B cell (primary cell): ENCODE measurements around the gene IRF2BPL. TPM values are rescaled to one million over a fixed set of nuclear protein-coding genes. Genes with fewer than 3 reads are reported as not detected.

Source experiments
- ATAC-seq: fragments of 200-7000 bp; cut with Tn5 transposase; one replicate; pipeline ENCODE4 v1.10.0; 2021; ENCODE audit warnings: low read depth, mild to moderate bottlenecking, moderate number of reproducible peaks, moderate library complexity
- CTCF ChIA-PET: fragments of 350-600 bp; sonication (Branson Sonifier 250); formaldehyde crosslinking; loops from one replicate; lab custom pipeline; 2021; ENCODE audit warnings: antibody characterized with exemption, inconsistent platforms; lab: Charles Lee
- POLR2A ChIA-PET: fragments of 350-600 bp; sonication (Branson Sonifier 250); formaldehyde crosslinking; loops from one replicate; lab custom pipeline; 2021; ENCODE audit warnings: antibody characterized with exemption; lab: Charles Lee
- DNase-seq: peaks from one replicate; pipeline ENCODE4 v3.0.0; 2013
- H2AFZ ChIP-seq: 2 replicates; pipeline ENCODE4 v1.6.1; 2012; ENCODE audit warnings: mild to moderate bottlenecking, low read depth, low read length; ENCODE audit not compliant: insufficient read depth, poor library complexity, severe bottlenecking
- H3K27ac ChIP-seq, 2 donors: 1 replicate in 1 of 2; 2 replicates in 1 of 2; pipeline ENCODE4 v1.5.1; 2012 to 2013; ENCODE audit warnings: low read length in 2 of 2, mild to moderate bottlenecking in 2 of 2, moderate library complexity in 1 of 2
- H3K27me3 ChIP-seq, 4 experiments: fragments of 200-600 bp in 1 of 4; sonication (generic) in 1 of 4; replicated peaks in 1 of 4; 1 replicate in 2 of 4; 2 replicates in 2 of 4; pipeline versions ENCODE4 v1.6.1 to v1.7.0; 2013 to 2016; ENCODE audit warnings: low read length in 3 of 4, mild to moderate bottlenecking in 2 of 4, mixed read lengths in 1 of 4, moderate library complexity in 1 of 4; ENCODE audit not compliant: insufficient read depth in 4 of 4, control insufficient read depth in 3 of 4; ENCODE audit errors: control extremely low read depth in 1 of 4
- H3K36me3 ChIP-seq, 2 experiments: replicated peaks in 1 of 2; 1 replicate in 1 of 2; 2 replicates in 1 of 2; pipeline versions ENCODE4 v1.6.1 to v1.7.1; 2013; ENCODE audit warnings: low read length in 1 of 2; ENCODE audit not compliant: insufficient read depth in 2 of 2, control insufficient read depth in 1 of 2; ENCODE audit errors: control extremely low read depth in 1 of 2, extremely low read depth in 1 of 2
- H3K4me1 ChIP-seq, 2 donors: fragments of 200-600 bp in 1 of 2; sonication (generic) in 1 of 2; 1 replicate in 1 of 2; 2 replicates in 1 of 2; pipeline versions ENCODE4 v1.5.1 to v1.6.1; 2013 to 2017; ENCODE audit warnings: low read length in 2 of 2; ENCODE audit not compliant: control insufficient read depth in 2 of 2, insufficient read depth in 2 of 2
- H3K4me2 ChIP-seq: replicated peaks from 2 replicates; pipeline ENCODE3; 2012; ENCODE audit warnings: mild to moderate bottlenecking, low read depth, low read length; ENCODE audit not compliant: poor library complexity, severe bottlenecking
- H3K4me3 ChIP-seq, 5 experiments: fragments of 200-600 bp in 1 of 5; sonication (generic) in 1 of 5; 1 replicate in 3 of 5; 2 replicates in 2 of 5; pipeline versions ENCODE4 v1.5.1 to v1.7.0; 2011 to 2016; ENCODE audit warnings: low read length in 4 of 5, mild to moderate bottlenecking in 4 of 5, low read depth in 2 of 5, control low read depth in 1 of 5, moderate library complexity in 1 of 5; ENCODE audit not compliant: insufficient read depth in 1 of 5; ENCODE audit errors: control extremely low read depth in 1 of 5, extremely low read depth in 1 of 5
- H3K79me2 ChIP-seq: fragments of 200-600 bp; sonication (generic); one replicate; pipeline ENCODE4 v1.6.0; 2016; ENCODE audit warnings: low read length; ENCODE audit not compliant: control insufficient read depth, insufficient read depth
- H3K9ac ChIP-seq: fragments of 200-600 bp; sonication (generic); 2 replicates; pipeline ENCODE4 v1.6.1; 2017; ENCODE audit warnings: mild to moderate bottlenecking, low read length, moderate library complexity
- H3K9me3 ChIP-seq, 3 donors: one replicate each; pipeline versions ENCODE4 v1.6.1 to v1.7.1; 2013; ENCODE audit warnings: low read length in 2 of 3; ENCODE audit not compliant: control insufficient read depth in 2 of 3, insufficient read depth in 1 of 3; ENCODE audit errors: control extremely low read depth in 1 of 3
- H4K20me1 ChIP-seq: 2 replicates; pipeline ENCODE4 v1.6.0; 2012; ENCODE audit warnings: mild to moderate bottlenecking, low read length; ENCODE audit not compliant: insufficient read depth, control insufficient read depth, poor library complexity, severe bottlenecking
- H3K27ac Mint-ChIP-seq: one replicate; pipeline ENCODE4 v1.8.0; 2021; ENCODE audit warnings: mixed read lengths
- H3K27me3 Mint-ChIP-seq: one replicate; pipeline ENCODE4 v1.8.0; 2021; ENCODE audit warnings: mixed read lengths
- H3K4me1 Mint-ChIP-seq: one replicate; pipeline ENCODE4 v1.8.0; 2021; ENCODE audit warnings: mixed read lengths
- H3K4me3 Mint-ChIP-seq: one replicate; pipeline ENCODE4 v1.8.0; 2021; ENCODE audit warnings: mixed read lengths
- H3K9me3 Mint-ChIP-seq: one replicate; pipeline ENCODE4 v1.8.0; 2022; ENCODE audit warnings: mixed read lengths; ENCODE audit not compliant: insufficient read depth
- EZH2 ChIP-seq: IDR thresholded peaks from 2 replicates; pipeline ENCODE4 v1.6.1; 2012; ENCODE audit warnings: borderline replicate concordance, low read depth, mild to moderate bottlenecking, moderate library complexity, low read length; ENCODE audit not compliant: insufficient read depth, poor library complexity, severe bottlenecking
- WGBS: methylation state at CpG from one replicate; pipeline ENCODE4 v1.1.5; 2013; ENCODE audit warnings: missing lambda C conversion rate; ENCODE audit not compliant: insufficient coverage; 5-methylcytosine and 5-hydroxymethylcytosine counted together
- intact Hi-C: fragments of 100-400 bp; cut with micrococcal nuclease; formaldehyde crosslinking; loops from one replicate; pipeline ENCODE4 v1.10.0; 2022
- polyA plus RNA-seq: library from polyadenylated mRNA; depleted of rRNA; stranded (reverse); fragments of >200 nt; gene quantifications from 2 replicates; pipeline ENCODE4 v1.2.3, GENCODE V29; 2012
- total RNA-seq, 2 donors: library from RNA; stranded (reverse); fragments of 120-200 nt in 1 of 2; gene quantifications; 1 replicate in 1 of 2; 2 replicates in 1 of 2; pipeline versions ENCODE4 v1.2.3 to v1.2.4, GENCODE V29; 2013 to 2022
- TF ChIP-seq, protein P1 (sequence below): fragments of 200-600 bp; IDR thresholded peaks from one replicate; pipeline ENCODE4 v1.8.0; 2022; ENCODE audit warnings: antibody characterized with exemption, mild to moderate bottlenecking

IRF2BPL gene
- total and polyA plus RNA-seq, 2 donors (not counting 1 experiment from before 2014, with no cell fraction given), result 27.9 to 34.0 TPM

DNA sequence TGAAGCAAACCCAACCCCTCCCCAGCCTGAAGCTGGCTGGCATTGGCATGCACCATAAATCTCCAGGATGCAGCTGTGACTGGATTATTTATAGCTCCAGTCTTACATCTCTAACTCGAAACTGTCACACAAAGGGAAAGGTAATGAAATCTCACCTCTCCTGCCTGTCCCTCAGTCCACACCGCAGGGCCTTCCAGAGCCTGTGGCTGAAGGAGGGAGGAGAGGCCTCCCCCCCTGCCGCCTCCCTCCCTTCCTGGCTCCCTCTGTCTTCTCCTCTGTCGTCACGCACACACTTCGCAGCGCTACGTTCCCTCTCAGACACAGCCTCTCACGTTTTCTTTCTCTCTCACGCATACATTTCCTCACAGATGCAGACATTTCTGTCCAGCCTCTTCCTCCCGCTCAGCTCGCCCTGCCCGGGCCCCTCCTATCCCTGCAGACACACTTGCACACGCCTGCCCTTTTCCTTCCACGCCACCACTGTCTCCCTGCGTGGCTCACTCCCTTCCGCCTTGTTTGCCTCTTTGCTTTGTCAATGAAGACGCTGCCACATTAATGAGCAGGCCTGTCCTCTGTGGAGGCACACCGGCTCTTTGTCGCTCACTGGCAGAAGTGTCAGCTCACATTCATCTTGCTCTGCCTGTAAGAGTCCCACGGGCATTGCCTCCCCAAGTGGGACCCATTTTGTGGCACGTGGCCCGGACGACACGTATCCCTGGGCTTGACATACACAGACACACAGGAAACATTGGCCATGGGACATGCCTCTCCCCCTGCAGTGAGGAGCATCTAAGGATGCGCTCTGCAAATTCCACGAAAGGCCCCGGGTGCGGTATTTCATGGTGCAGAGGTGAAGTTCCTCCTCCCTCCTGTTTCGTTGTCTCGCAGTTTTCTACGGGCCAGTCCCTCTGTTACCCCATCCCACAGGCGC, 27.9 kb downstream of the IRF2BPL start:
- Mint-ChIP-seq H3K9me3 (no peaks in the 10 kb centered on the region), H3K27me3 (no peaks in the 10 kb centered on the region), H3K4me1 (peaks cover 32% of the 10 kb centered on the region), H3K27ac (peak overlapping the region; percentile 80), H3K4me3 (peak overlapping the region; percentile 86)
- 10% methylated on average over 30 of the region's 33 CpGs for WGBS
- H3K9me3 ChIP-seq, result no peaks in the 10 kb centered on the region
- peak overlapping the region; percentile 89 for H3K4me2 ChIP-seq
- no peak for TF ChIP-seq EZH2
- TF ChIP-seq, protein P1, sequence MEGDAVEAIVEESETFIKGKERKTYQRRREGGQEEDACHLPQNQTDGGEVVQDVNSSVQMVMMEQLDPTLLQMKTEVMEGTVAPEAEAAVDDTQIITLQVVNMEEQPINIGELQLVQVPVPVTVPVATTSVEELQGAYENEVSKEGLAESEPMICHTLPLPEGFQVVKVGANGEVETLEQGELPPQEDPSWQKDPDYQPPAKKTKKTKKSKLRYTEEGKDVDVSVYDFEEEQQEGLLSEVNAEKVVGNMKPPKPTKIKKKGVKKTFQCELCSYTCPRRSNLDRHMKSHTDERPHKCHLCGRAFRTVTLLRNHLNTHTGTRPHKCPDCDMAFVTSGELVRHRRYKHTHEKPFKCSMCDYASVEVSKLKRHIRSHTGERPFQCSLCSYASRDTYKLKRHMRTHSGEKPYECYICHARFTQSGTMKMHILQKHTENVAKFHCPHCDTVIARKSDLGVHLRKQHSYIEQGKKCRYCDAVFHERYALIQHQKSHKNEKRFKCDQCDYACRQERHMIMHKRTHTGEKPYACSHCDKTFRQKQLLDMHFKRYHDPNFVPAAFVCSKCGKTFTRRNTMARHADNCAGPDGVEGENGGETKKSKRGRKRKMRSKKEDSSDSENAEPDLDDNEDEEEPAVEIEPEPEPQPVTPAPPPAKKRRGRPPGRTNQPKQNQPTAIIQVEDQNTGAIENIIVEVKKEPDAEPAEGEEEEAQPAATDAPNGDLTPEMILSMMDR, result no peak
- intact Hi-C loops, result no loop called here
- H3K9ac ChIP-seq, result peak overlapping the region; percentile 55
- peak overlapping the region in 1 of 2 donors; percentile 37 for H3K27ac ChIP-seq
- peak overlapping the region; percentile 94 for H2AFZ ChIP-seq
- ChIA-PET POLR2A (interaction anchor here (0.7 to 1.5 kb wide), 4 partner anchors 8 to 39 kb away, joined by 3 to 5 read pairs (median 4); no protein-coding TSS in a partner anchor), CTCF (interaction anchor here (1.1 to 1.4 kb wide), 5 partner anchors 13 to 128 kb away, joined by 3 to 5 read pairs (median 4); no protein-coding TSS in a partner anchor)
- peak overlapping the region in 4 of 5 experiments; percentile 30 to 61 (median 45) for H3K4me3 ChIP-seq
- DNase-seq (peak; percentile 50), ATAC-seq (peak; percentile 61)
- H3K27me3 ChIP-seq, result peaks cover 0 to 5% (median 0%) of the 10 kb centered on the region in 4 experiments
- no peaks in the 10 kb centered on the region for H3K79me2 ChIP-seq
- peaks cover 33 to 44% of the 10 kb centered on the region in 2 donors for H3K4me1 ChIP-seq
- no peaks in the 10 kb centered on the region for H4K20me1 ChIP-seq
- H3K36me3 ChIP-seq, result no peaks in the 10 kb centered on the region
